GM12872 (cell line): Measurements from ENCODE around the gene CMC1.

Experiments
- TF ChIP-seq, protein P1 (sequence below): IDR thresholded peaks from 3 replicates; pipeline ENCODE4 v1.5.1; 2011; ENCODE audit warnings: low read depth, mild to moderate bottlenecking, low read length, moderate library complexity; ENCODE audit not compliant: insufficient read depth

The CMC1 gene

DNA sequence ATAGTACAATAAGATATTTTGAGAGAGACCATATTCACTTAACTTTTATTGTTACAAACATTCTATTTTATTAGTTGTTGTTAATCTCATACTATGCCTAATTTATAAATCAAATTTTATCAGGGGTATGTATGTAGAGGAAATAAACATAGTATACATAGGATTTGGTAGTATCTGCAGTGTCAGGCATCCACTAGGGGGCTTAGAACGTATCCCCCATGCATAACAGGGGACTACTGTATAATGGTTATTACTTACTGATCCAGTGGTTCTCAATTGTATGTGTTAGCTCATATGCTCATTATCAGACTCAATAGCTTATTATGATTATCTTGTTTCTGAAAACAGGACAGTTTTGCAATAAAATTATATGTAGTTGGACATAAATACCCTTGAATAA is 27.6 kb downstream of the CMC1 start:
- TF ChIP-seq, protein P1, sequence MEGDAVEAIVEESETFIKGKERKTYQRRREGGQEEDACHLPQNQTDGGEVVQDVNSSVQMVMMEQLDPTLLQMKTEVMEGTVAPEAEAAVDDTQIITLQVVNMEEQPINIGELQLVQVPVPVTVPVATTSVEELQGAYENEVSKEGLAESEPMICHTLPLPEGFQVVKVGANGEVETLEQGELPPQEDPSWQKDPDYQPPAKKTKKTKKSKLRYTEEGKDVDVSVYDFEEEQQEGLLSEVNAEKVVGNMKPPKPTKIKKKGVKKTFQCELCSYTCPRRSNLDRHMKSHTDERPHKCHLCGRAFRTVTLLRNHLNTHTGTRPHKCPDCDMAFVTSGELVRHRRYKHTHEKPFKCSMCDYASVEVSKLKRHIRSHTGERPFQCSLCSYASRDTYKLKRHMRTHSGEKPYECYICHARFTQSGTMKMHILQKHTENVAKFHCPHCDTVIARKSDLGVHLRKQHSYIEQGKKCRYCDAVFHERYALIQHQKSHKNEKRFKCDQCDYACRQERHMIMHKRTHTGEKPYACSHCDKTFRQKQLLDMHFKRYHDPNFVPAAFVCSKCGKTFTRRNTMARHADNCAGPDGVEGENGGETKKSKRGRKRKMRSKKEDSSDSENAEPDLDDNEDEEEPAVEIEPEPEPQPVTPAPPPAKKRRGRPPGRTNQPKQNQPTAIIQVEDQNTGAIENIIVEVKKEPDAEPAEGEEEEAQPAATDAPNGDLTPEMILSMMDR = peak; percentile 47

- TF ChIP-seq, protein P1 = no peak
Measured at GRCh38 chr3:28273837-28274236, 32.4 kb downstream of the CMC1 start.

GRCh38 chr3:28278918-28279317 is 37.5 kb downstream of the CMC1 start:
- TF ChIP-seq, protein P1 = no peak

DNA sequence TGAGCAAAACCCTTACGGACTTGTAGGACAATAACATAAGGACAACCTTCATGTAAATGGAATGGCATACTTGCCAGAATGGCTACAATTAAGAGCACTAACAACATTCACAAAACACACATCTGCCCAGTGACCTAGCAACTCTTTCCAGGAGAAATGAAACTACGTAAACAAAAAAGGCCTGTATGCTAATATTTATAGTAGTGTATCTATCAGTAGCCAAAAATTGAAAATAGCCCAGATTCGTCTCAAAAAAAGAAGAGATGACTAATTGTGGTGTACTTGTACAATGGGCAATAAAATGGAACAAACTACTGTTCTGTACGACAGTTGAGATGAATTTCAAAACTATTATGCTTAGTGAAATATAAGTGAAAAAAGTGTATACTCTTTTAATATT is 38.4 kb downstream of the CMC1 start:
- TF ChIP-seq, protein P1 = no peak

GRCh38 chr3:28280781-28281180 is 39.4 kb downstream of the CMC1 start:
- TF ChIP-seq, protein P1 = no peak

DNA sequence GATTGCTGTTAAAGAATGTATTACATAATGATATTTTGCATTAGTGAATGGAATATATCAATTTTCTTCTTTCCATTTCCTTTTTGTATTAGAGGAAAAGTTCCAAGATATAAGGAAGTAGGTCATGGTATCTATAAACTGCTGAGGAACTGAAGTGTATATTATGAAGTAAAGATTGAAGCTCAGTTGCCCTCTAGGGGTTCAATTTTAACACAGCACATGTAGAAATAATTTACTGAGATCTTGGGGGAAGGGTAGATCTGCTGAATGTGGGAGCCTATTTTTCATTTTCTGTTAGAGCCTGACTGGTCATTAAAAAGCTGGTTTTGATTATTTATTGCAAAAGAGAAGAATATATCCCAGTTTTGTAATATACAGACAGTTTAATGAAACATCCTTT is 45.2 kb downstream of the CMC1 start:
- TF ChIP-seq, protein P1 = 0 out of 3 replicates have a peak, but pooled peaks have one; percentile 33

DNA sequence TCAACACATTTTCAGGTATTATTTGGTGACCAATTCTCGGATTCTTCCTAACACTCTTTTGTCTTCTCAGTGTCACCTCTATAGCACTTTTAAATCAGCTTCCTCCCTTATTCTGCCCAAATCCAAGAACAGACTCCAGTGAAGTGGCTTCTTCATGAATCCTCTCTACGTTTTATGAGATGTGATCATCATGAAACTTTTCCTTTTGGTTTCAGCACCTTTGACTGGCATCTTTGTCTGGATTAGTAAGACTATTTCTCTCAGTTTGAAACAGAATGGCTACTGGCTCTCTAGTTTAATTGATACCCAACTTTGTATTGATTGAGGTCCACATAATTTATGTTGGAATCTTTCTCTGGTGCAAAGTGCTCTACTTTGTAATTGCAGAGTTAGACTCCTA is 45.6 kb downstream of the CMC1 start:
- TF ChIP-seq, protein P1 = no peak

DNA sequence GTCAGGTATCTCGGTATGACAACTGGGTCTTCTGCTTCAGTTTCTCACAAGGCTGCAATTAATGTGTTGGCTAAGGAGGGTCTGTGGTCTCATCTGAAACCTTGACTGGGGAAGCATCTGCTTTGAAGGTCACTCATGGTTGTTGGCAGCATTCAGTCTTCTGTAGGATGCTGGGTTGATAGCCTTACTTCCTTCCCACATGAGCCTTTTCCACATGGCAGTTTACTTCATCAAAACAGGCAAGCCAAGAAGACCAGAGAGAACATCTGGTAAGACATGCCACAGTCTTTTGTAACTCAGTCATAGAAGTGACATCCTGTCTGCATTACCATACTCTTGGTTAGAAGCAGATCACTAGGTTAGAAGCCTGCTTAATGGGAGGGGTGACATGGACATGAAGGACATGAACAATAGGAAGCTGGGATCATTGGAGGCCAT is 49.5 kb downstream of the CMC1 start:
- TF ChIP-seq, protein P1 = no peak
